Endothelial cell of umbilical vein (primary cell): ENCODE measurements around the gene CD38. TPM values are rescaled to one million over a fixed set of nuclear protein-coding genes. Genes with fewer than 3 reads are reported as not detected.

Source experiments
- BruUV-seq: library from RNA; stranded (reverse); fragments of 400-500 nt; replicated peaks from 2 replicates; lab custom pipeline; 2021; lab: Mats Ljungman, UMichigan
- CTCF ChIA-PET: fragments of 300-600, 350-600 bp; sonication (Branson Sonifier 250); formaldehyde crosslinking; loops from one replicate; lab custom pipeline; 2021; ENCODE audit warnings: antibody characterized with exemption, inconsistent platforms; lab: Charles Lee
- POLR2A ChIA-PET: fragments of 300-600, 350-600 bp; sonication (Branson Sonifier 250); formaldehyde crosslinking; loops from one replicate; lab custom pipeline; 2021; ENCODE audit warnings: antibody characterized with exemption, inconsistent platforms; lab: Charles Lee
- DNase-seq: peaks from one replicate; pipeline ENCODE4 v3.0.0-alpha.2; 2011; ENCODE audit warnings: low read depth, low spot score
- FAIRE-seq: peaks from 2 replicates; lab custom pipeline; 2011; peaks lifted over from hg19 to GRCh38; lab: Jason Lieb, UNC
- H2AFZ ChIP-seq: 2 replicates; pipeline ENCODE4 v1.6.0; 2012; ENCODE audit warnings: low read depth, low read length, control low read depth, inconsistent platforms
- H3K27ac ChIP-seq: 2 replicates; pipeline ENCODE4 v1.5.1; 2011; ENCODE audit warnings: low read depth, mild to moderate bottlenecking, control low read depth, low read length, moderate library complexity; ENCODE audit not compliant: insufficient read depth
- H3K27me3 ChIP-seq, 2 experiments: 2 replicates each; pipeline versions ENCODE4 v1.6.0 to v1.6.1; 2011; ENCODE audit warnings: low read length in 2 of 2, mixed read lengths in 1 of 2; ENCODE audit not compliant: control insufficient read depth in 2 of 2, insufficient read depth in 2 of 2
- H3K36me3 ChIP-seq, 2 experiments: 2 replicates in 1 of 2; 3 replicates in 1 of 2; pipeline ENCODE4 v1.5.1; 2011; ENCODE audit warnings: low read length in 2 of 2, mild to moderate bottlenecking in 1 of 2, moderate library complexity in 1 of 2; ENCODE audit not compliant: control insufficient read depth in 2 of 2, insufficient read depth in 2 of 2; ENCODE audit errors: extremely low read depth in 1 of 2
- H3K4me1 ChIP-seq: 3 replicates; pipeline ENCODE4 v1.5.1; 2011; ENCODE audit warnings: mild to moderate bottlenecking, low read length; ENCODE audit not compliant: control insufficient read depth, insufficient read depth; ENCODE audit errors: extremely low read depth
- H3K4me2 ChIP-seq: 2 replicates; pipeline ENCODE4 v1.6.1; 2011; ENCODE audit warnings: low read length, control low read depth, mixed read lengths; ENCODE audit not compliant: insufficient read depth
- H3K4me3 ChIP-seq, 3 experiments: fragments of 200-600 bp in 1 of 3; sonication (generic), shearing (Covaris generic) in 1 of 3; replicated peaks in 1 of 3; 2 replicates each; pipeline ENCODE4 v1.5.1; 2011 to 2016; ENCODE audit warnings: control low read depth in 3 of 3, low read length in 3 of 3, mild to moderate bottlenecking in 2 of 3, inconsistent platforms in 1 of 3, low read depth in 1 of 3, moderate library complexity in 1 of 3; ENCODE audit not compliant: insufficient read depth in 1 of 3
- H3K79me2 ChIP-seq: 2 replicates; pipeline ENCODE4 v1.6.0; 2012; ENCODE audit warnings: low read length, inconsistent platforms; ENCODE audit not compliant: control insufficient read depth, insufficient read depth
- H3K9ac ChIP-seq: replicated peaks from 2 replicates; pipeline ENCODE3; 2011; ENCODE audit warnings: low read length, control low read depth; ENCODE audit not compliant: insufficient read depth; ENCODE audit errors: extremely low read depth
- H3K9me1 ChIP-seq: replicated peaks from 3 replicates; pipeline ENCODE4 v1.6.0; 2011; ENCODE audit warnings: mild to moderate bottlenecking, low read length; ENCODE audit not compliant: control insufficient read depth, insufficient read depth; ENCODE audit errors: extremely low read depth
- H3K9me3 ChIP-seq: replicated peaks from 2 replicates; pipeline ENCODE4 v1.5.1; 2012; ENCODE audit warnings: low read length, inconsistent platforms; ENCODE audit not compliant: control insufficient read depth, insufficient read depth
- H4K20me1 ChIP-seq: replicated peaks from 2 replicates; pipeline ENCODE3; 2011; ENCODE audit warnings: mild to moderate bottlenecking, low read length; ENCODE audit not compliant: control insufficient read depth, insufficient read depth; ENCODE audit errors: extremely low read depth
- CTCF ChIP-seq, 2 donors: IDR thresholded peaks; 1 replicate in 1 of 2; 2 replicates in 1 of 2; pipeline ENCODE4 v1.5.1; 2011; ENCODE audit warnings: low read length in 2 of 2, mild to moderate bottlenecking in 2 of 2, moderate library complexity in 2 of 2, control low read depth in 1 of 2, inconsistent platforms in 1 of 2, low read depth in 1 of 2; ENCODE audit not compliant: insufficient read depth in 1 of 2; ENCODE audit errors: extremely low read depth in 1 of 2
- EZH2 ChIP-seq: IDR thresholded peaks from 2 replicates; pipeline ENCODE4 v1.6.1; 2012; ENCODE audit warnings: borderline replicate concordance, low read depth, mild to moderate bottlenecking, moderate library complexity, low read length, inconsistent platforms; ENCODE audit not compliant: severe bottlenecking
- FOS ChIP-seq: IDR thresholded peaks from 2 replicates; pipeline ENCODE4 v1.6.1; 2011; ENCODE audit warnings: mild to moderate bottlenecking, low read length, moderate library complexity, borderline replicate concordance; ENCODE audit not compliant: insufficient read depth
- JUN ChIP-seq: IDR thresholded peaks from 2 replicates; pipeline ENCODE4 v1.6.1; 2011; ENCODE audit warnings: borderline replicate concordance, low read depth; ENCODE audit not compliant: insufficient read length, insufficient read depth
- MYC ChIP-seq: IDR thresholded peaks from one replicate; pipeline ENCODE4 v1.6.1; 2011; ENCODE audit warnings: mild to moderate bottlenecking, low read depth, low read length
- POLR2A ChIP-seq: IDR thresholded peaks from 2 replicates; pipeline ENCODE4 v1.6.1; 2012; ENCODE audit warnings: low read depth, mild to moderate bottlenecking, control low read depth, low read length
- dilution Hi-C: fragments of 300-500 bp; cut with MboI; formaldehyde crosslinking; loops from one replicate; pipeline ENCODE4 v1.15.0; 2019; ENCODE audit warnings: low sequenced_read_pairs; ENCODE audit not compliant: extremely low pct_ligation_motif_present
- intact Hi-C: fragments of 100-400 bp; cut with micrococcal nuclease; formaldehyde crosslinking; loops from one replicate; pipeline ENCODE4 v1.10.0; 2022
- polyA plus RNA-seq, 4 experiments: library from polyadenylated mRNA; depleted of rRNA in 3 of 4; stranded (reverse) in 3 of 4; unstranded in 1 of 4; fragments of >200 nt; gene quantifications; 2 replicates each; pipeline versions ENCODE4 v1.2.1 to v1.2.3, GENCODE V29; 2011 to 2012; ENCODE audit warnings: missing spikeins in 1 of 4
- total RNA-seq: library from RNA; stranded (reverse); gene quantifications from 2 replicates; pipeline ENCODE4 v1.2.3, GENCODE V29; 2021
- TF ChIP-seq, protein P1 (sequence below): IDR thresholded peaks from 2 replicates; pipeline ENCODE4 v1.6.1; 2011; ENCODE audit not compliant: insufficient read depth, insufficient read length

The CD38 gene
- total and polyA plus RNA-seq, 2 donors (not counting 3 experiments of a cell fraction or from before 2014, with no cell fraction given): 0.11 to 0.31 TPM

GRCh38 chr4:15735536-15735935 lies 42.6 kb upstream of the CD38 start:
- dilution Hi-C loops: no loop called here

More at GRCh38 chr4:15735536-15735935, 42.6 kb upstream of the CD38 start:
- no peaks in the 10 kb centered on the region for H3K4me1 ChIP-seq
- H3K9me3 ChIP-seq: no peaks in the 10 kb centered on the region
- TF ChIP-seq CTCF (IDR thresholded peaks at IDR 0.05; ENCODE audit: extremely low read depth in 1 of 2, insufficient read depth in 1 of 2, low read depth in 1 of 2, low read length in 2 of 2) (no peak), POLR2A (no peak), MYC (no peak), EZH2 (no peak), JUN (no peak), FOS (no peak)
- TF ChIP-seq, protein P1, sequence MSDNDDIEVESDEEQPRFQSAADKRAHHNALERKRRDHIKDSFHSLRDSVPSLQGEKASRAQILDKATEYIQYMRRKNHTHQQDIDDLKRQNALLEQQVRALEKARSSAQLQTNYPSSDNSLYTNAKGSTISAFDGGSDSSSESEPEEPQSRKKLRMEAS: no peak
- H3K4me3 ChIP-seq: no peak overlapping the region
- no peak overlapping the region for H2AFZ ChIP-seq
- no peak for DNase-seq
- intact Hi-C loops: no loop called here
- H3K4me2 ChIP-seq: no peak overlapping the region
- no peak for FAIRE-seq
- no TSS peak for BruUV-seq
- H3K27me3 ChIP-seq: no peaks in the 10 kb centered on the region
- no peaks in the 10 kb centered on the region for H3K36me3 ChIP-seq
- no peak overlapping the region for H3K9ac ChIP-seq
- POLR2A ChIA-PET: no interaction called here
- no peaks in the 10 kb centered on the region for H3K9me1 ChIP-seq
- H3K27ac ChIP-seq: no peak overlapping the region
- H4K20me1 ChIP-seq: no peaks in the 10 kb centered on the region
- H3K79me2 ChIP-seq: no peaks in the 10 kb centered on the region
- CTCF ChIA-PET: interaction anchor here (0.7 kb wide), 1 partner anchor 221 kb away, joined by 4 read pairs; no protein-coding TSS in a partner anchor
